DMS153 (cell line): Measurements from ENCODE around the gene ZBTB12.
A peak's percentile ranks its signal among the peaks of the same experiment; 100 is the strongest.
"Not testable (repeated sequence)": the region's sequence is repeated elsewhere in the genome, so short reads cannot be mapped to it uniquely, and the experiment has no call there.

Experiments
- DNase-seq: peaks from one replicate; lab custom pipeline; 2025; lab: John Stamatoyannopoulos, UW

ZBTB12 gene

GRCh38 chr6:31874836-31875572 is 26.9 kb downstream of the ZBTB12 start:
- DNase-seq, result no peak

GRCh38 chr6:31874084-31874670 is 27.7 kb downstream of the ZBTB12 start:
- DNase-seq, result no peak

GRCh38 chr6:31871046-31871659 is 30.7 kb downstream of the ZBTB12 start:
- no peak for DNase-seq

- no peak for DNase-seq
These were observed 31.4 kb downstream of the ZBTB12 start for GRCh38 chr6:31870385-31870921.

- DNase-seq, result no peak
These were observed 32.5 kb downstream of the ZBTB12 start for GRCh38 chr6:31869343-31869742.

GRCh38 chr6:31868658-31868971 is 33.3 kb downstream of the ZBTB12 start:
- not testable (repeated sequence) for DNase-seq

- DNase-seq, result no peak
These were observed 36.4 kb downstream of the ZBTB12 start for GRCh38 chr6:31865205-31866118.

GRCh38 chr6:31864818-31865204 is 37.1 kb downstream of the ZBTB12 start:
- no peak for DNase-seq

- not testable (repeated sequence) for DNase-seq
These were observed 37.7 kb downstream of the ZBTB12 start for GRCh38 chr6:31864123-31864562.

GRCh38 chr6:31862344-31863235 is 39.3 kb downstream of the ZBTB12 start, which contains the start of gene NEU1:
TSS of gene NEU1 (minus strand) at chr6:31862821. CDS start at chr6:31862776, 45 bp downstream.
- DNase-seq, result peak; percentile 100

- DNase-seq, result no peak
These were observed 40.0 kb downstream of the ZBTB12 start for GRCh38 chr6:31861919-31862343.

- DNase-seq, result no peak
These were observed 40.7 kb downstream of the ZBTB12 start for GRCh38 chr6:31861150-31861549.

GRCh38 chr6:31860349-31860748 is 41.5 kb downstream of the ZBTB12 start:
- no peak for DNase-seq

GRCh38 chr6:31859923-31860322 is 42.0 kb downstream of the ZBTB12 start:
- no peak for DNase-seq

- no peak for DNase-seq
These were observed 43.2 kb downstream of the ZBTB12 start for GRCh38 chr6:31858707-31859106.

- not testable (repeated sequence) for DNase-seq
These were observed 44.1 kb downstream of the ZBTB12 start for GRCh38 chr6:31857774-31858173.

GRCh38 chr6:31851980-31852718 is 49.7 kb downstream of the ZBTB12 start:
- DNase-seq, result not testable (repeated sequence)

GRCh38 chr6:31851485-31851832 is 50.4 kb downstream of the ZBTB12 start:
- DNase-seq, result no peak

GRCh38 chr6:31850765-31851484 is 51.0 kb downstream of the ZBTB12 start:
- no peak for DNase-seq
